Fibroblast of mammary gland (primary cell): ENCODE results near the gene CCDC148.

ENCODE experiments used
- DNase-seq: peaks from one replicate; pipeline ENCODE4 v3.0.0-alpha.2; 2010; ENCODE audit warnings: low read depth
- H3K4me3 ChIP-seq: 2 replicates; pipeline ENCODE4 v1.5.1; 2011; ENCODE audit warnings: low read depth, mild to moderate bottlenecking, low read length, moderate library complexity; ENCODE audit not compliant: control insufficient read depth
- TF ChIP-seq, protein P1 (sequence below): conservative IDR thresholded peaks from 2 replicates; pipeline ENCODE4 v1.5.1; 2011; ENCODE audit warnings: low read depth, low read length, inconsistent platforms; ENCODE audit not compliant: control insufficient read depth, insufficient read depth

CCDC148 gene

GRCh38 chr2:158134655-158135054, 321.9 kb downstream of the CCDC148 start:
- H3K4me3 ChIP-seq: no peak overlapping the region
- no peak for DNase-seq
- TF ChIP-seq, protein P1, sequence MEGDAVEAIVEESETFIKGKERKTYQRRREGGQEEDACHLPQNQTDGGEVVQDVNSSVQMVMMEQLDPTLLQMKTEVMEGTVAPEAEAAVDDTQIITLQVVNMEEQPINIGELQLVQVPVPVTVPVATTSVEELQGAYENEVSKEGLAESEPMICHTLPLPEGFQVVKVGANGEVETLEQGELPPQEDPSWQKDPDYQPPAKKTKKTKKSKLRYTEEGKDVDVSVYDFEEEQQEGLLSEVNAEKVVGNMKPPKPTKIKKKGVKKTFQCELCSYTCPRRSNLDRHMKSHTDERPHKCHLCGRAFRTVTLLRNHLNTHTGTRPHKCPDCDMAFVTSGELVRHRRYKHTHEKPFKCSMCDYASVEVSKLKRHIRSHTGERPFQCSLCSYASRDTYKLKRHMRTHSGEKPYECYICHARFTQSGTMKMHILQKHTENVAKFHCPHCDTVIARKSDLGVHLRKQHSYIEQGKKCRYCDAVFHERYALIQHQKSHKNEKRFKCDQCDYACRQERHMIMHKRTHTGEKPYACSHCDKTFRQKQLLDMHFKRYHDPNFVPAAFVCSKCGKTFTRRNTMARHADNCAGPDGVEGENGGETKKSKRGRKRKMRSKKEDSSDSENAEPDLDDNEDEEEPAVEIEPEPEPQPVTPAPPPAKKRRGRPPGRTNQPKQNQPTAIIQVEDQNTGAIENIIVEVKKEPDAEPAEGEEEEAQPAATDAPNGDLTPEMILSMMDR: no peak

DNA sequence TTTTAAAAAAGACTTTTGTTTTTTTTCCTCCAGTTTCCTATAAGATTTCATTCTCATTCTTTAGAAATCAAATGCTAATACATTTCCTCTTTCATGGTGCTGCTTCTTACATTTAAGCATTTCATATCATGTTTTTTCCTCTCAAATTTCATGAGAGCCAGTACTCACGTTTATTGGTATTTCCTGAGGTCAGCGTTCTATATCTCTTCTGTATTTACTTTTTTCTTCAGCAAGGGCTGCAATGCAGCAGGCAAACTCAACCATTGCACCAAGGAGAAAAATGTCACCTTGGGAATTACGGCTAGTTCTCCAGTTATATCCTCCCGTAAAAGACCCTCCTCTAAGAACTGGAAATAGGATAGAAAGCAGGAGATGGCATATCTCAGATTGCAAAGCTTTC, 322.5 kb downstream of the CCDC148 start:
- H3K4me3 ChIP-seq: no peak overlapping the region
- DNase-seq: no peak
- TF ChIP-seq, protein P1: no peak

DNA sequence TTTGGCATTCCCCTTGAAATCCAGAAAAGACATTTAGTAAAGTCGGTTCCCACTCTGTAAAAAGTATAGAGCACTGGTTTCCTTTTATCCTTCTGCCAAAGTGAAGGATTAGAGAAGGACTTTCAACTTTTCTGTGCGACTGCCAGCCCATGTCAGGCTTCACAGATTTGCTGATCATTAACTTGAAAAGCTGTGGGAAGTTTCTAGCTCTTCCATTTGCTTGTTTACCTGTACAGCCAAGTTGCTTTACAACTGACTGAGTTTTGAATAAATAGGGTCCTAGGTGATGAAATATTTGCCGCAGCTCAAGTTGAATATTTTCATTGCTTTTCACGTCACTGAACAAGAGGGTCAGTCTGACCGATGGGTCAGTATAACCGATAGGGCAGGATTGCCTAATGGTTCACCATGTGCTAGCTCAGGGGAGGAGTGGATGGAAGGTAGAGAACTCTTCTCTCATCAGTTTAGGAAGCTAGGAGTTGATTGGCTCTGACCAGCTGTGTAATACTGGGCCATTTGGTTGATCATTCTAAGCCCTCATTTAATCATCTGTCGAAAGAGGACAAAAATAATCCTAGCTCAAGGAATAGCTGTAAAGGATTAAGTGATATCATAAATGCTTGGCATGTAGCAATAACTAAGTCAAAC, 324.5 kb downstream of the CCDC148 start:
- DNase-seq: no peak

GRCh38 chr2:158131483-158131912, 325.1 kb downstream of the CCDC148 start:
- DNase-seq: no peak
- TF ChIP-seq, protein P1: no peak
- no peak overlapping the region for H3K4me3 ChIP-seq

More for the DNA sequence above, 324.5 kb downstream of the CCDC148 start:
- H3K4me3 ChIP-seq: no peak overlapping the region
- TF ChIP-seq, protein P1: no peak

DNA sequence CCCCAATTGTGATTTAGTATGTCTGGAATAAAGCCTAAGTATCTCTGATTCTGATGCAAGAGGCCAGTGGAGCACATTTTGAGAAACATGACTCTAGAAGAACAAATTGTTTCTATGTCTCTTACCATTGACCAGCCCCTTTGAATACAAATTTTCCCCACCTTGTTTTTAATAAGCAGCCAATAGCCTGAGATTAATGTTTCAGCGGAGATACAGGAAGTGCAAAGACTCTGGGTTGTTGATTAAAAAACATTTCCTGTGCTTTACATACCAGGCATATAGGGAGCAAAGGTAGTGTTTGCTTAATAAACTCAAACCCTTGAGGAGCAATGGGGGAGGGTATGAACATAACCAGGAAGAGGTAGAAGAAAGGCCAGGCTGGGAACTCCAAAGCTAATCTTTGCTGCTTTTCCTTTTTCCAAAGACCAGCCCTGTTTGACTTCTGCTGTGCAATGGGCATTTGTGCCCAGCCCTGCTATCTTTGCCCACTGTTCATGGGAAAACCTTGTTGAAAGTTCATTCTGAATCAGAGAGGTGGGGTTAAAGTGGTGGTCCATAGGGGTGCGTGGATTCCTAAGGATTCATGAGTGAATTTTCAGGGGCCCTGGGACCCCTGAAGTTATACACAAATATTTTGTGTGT, 325.6 kb downstream of the CCDC148 start:
- H3K4me3 ChIP-seq: no peak overlapping the region
- DNase-seq: peak; percentile 19
- TF ChIP-seq, protein P1: no peak

GRCh38 chr2:158129037-158129436, 327.5 kb downstream of the CCDC148 start:
- H3K4me3 ChIP-seq: no peak overlapping the region
- TF ChIP-seq, protein P1: no peak
- DNase-seq: no peak
